Liver (tissue), 9 donors: ENCODE measurements around the gene FUBP1. TPM values are rescaled to one million over a fixed set of nuclear protein-coding genes. Genes with fewer than 3 reads are reported as not detected.

Experiments used
- DNase-seq: peaks from one replicate; pipeline ENCODE4 v3.0.0-alpha.2; 2017; ENCODE audit warnings: low spot score
- H3K27ac ChIP-seq, 2 donors: one replicate each; pipeline ENCODE4 v1.7.0; 2013; ENCODE audit warnings: inconsistent platforms in 2 of 2, low read length in 2 of 2, control low read depth in 1 of 2, low read depth in 1 of 2, mild to moderate bottlenecking in 1 of 2
- H3K27me3 ChIP-seq, 4 donors: one replicate each; pipeline versions ENCODE4 v1.6.1 to v1.7.0; 2013; ENCODE audit warnings: low read length in 3 of 4, inconsistent platforms in 1 of 4, mild to moderate bottlenecking in 1 of 4, moderate library complexity in 1 of 4; ENCODE audit not compliant: control insufficient read depth in 4 of 4, insufficient read depth in 4 of 4
- H3K36me3 ChIP-seq, 4 donors: one replicate each; pipeline versions ENCODE4 v1.6.1 to v1.7.0; 2013; ENCODE audit warnings: low read length in 3 of 4, mild to moderate bottlenecking in 3 of 4, low read depth in 1 of 4, moderate library complexity in 1 of 4; ENCODE audit not compliant: control insufficient read depth in 4 of 4, insufficient read depth in 3 of 4
- H3K4me1 ChIP-seq, 4 donors: one replicate each; pipeline versions ENCODE4 v1.6.1 to v1.7.0; 2013; ENCODE audit warnings: low read length in 3 of 4, mild to moderate bottlenecking in 3 of 4, moderate library complexity in 1 of 4; ENCODE audit not compliant: control insufficient read depth in 4 of 4, insufficient read depth in 4 of 4
- H3K4me3 ChIP-seq, 3 donors: one replicate each; pipeline versions ENCODE4 v1.6.1 to v1.7.0; 2013; ENCODE audit warnings: low read length in 3 of 3, control low read depth in 1 of 3, low read depth in 1 of 3, mild to moderate bottlenecking in 1 of 3
- H3K9ac ChIP-seq, 2 donors: one replicate each; pipeline ENCODE4 v1.7.0; 2013; ENCODE audit warnings: low read length in 2 of 2, mild to moderate bottlenecking in 2 of 2, moderate library complexity in 2 of 2, control low read depth in 1 of 2, low read depth in 1 of 2
- H3K9me3 ChIP-seq, 4 donors: one replicate each; pipeline versions ENCODE4 v1.6.1 to v1.7.0; 2013; ENCODE audit warnings: low read length in 3 of 4; ENCODE audit not compliant: control insufficient read depth in 4 of 4
- EGR1 ChIP-seq, 2 donors: IDR thresholded peaks; 2 replicates each; pipeline ENCODE4 v1.6.1; 2016 to 2018; ENCODE audit warnings: antibody characterized with exemption in 2 of 2, low read depth in 2 of 2
- FOXA1 ChIP-seq: IDR thresholded peaks from 2 replicates; pipeline ENCODE4 v1.6.1; 2016; ENCODE audit warnings: antibody characterized with exemption
- FOXA2 ChIP-seq: IDR thresholded peaks from 2 replicates; pipeline ENCODE4 v1.6.1; 2016; ENCODE audit warnings: antibody characterized with exemption
- GABPA ChIP-seq, 2 donors: IDR thresholded peaks in 1 of 2; conservative IDR thresholded peaks in 1 of 2; 2 replicates each; pipeline ENCODE4 v1.6.1; 2016; ENCODE audit warnings: antibody characterized with exemption in 2 of 2, mild to moderate bottlenecking in 1 of 2, moderate library complexity in 1 of 2
- HNF4A ChIP-seq, 2 donors: conservative IDR thresholded peaks; 2 replicates each; pipeline ENCODE4 v1.6.1; 2016; ENCODE audit warnings: antibody characterized with exemption in 2 of 2, mild to moderate bottlenecking in 2 of 2
- HNF4G ChIP-seq: IDR thresholded peaks from 2 replicates; pipeline ENCODE4 v1.6.1; 2016; ENCODE audit warnings: antibody characterized with exemption
- JUND ChIP-seq, 2 donors: IDR thresholded peaks; 2 replicates each; pipeline ENCODE4 v1.6.1; 2016; ENCODE audit warnings: antibody characterized with exemption in 2 of 2
- NR2F2 ChIP-seq: IDR thresholded peaks from 2 replicates; pipeline ENCODE4 v1.6.1; 2016; ENCODE audit warnings: antibody characterized with exemption
- RAD21 ChIP-seq, 2 donors: IDR thresholded peaks; 2 replicates each; pipeline ENCODE4 v1.6.1; 2016; ENCODE audit warnings: antibody characterized with exemption in 2 of 2, mild to moderate bottlenecking in 2 of 2
- RXRA ChIP-seq, 2 donors: IDR thresholded peaks; 2 replicates each; pipeline ENCODE4 v1.6.1; 2017 to 2018; ENCODE audit warnings: antibody characterized with exemption in 2 of 2, mild to moderate bottlenecking in 1 of 2
- SP1 ChIP-seq: IDR thresholded peaks from 2 replicates; pipeline ENCODE4 v1.6.1; 2018; ENCODE audit warnings: antibody characterized with exemption, mild to moderate bottlenecking
- TAF1 ChIP-seq: conservative IDR thresholded peaks from 2 replicates; pipeline ENCODE4 v1.6.1; 2016; ENCODE audit warnings: antibody characterized with exemption, mild to moderate bottlenecking
- YY1 ChIP-seq: IDR thresholded peaks from 2 replicates; pipeline ENCODE4 v1.6.1; 2016; ENCODE audit warnings: antibody characterized with exemption, mild to moderate bottlenecking
- WGBS: extraction: QIAGEN DNeasy Blood & Tissue Kit; methylation state at CpG from one replicate; pipeline ENCODE4 v1.1.7; 2013; 5-methylcytosine and 5-hydroxymethylcytosine counted together
- polyA plus RNA-seq, 2 donors: library from polyadenylated mRNA; stranded (reverse) in 1 of 2; unstranded in 1 of 2; fragments of 200-250 nt in 1 of 2; fragments of >200 nt in 1 of 2; fragmentation: Nextera tagmentation in 1 of 2; extraction: Ambion mirVana in 1 of 2; gene quantifications; one replicate each; pipeline versions ENCODE4 v1.2.1 to v1.2.3, GENCODE V29; 2013 to 2015
- total RNA-seq, 2 donors: library from RNA; depleted of rRNA; stranded (reverse); fragments of >200 nt; gene quantifications; one replicate each; pipeline ENCODE4 v1.2.3, GENCODE V29; 2014
- TF ChIP-seq, protein P1 (sequence below): IDR thresholded peaks from 2 replicates; pipeline ENCODE4 v1.6.1; 2016; ENCODE audit warnings: antibody characterized with exemption, mild to moderate bottlenecking
- TF ChIP-seq, protein P2 (sequence below): IDR thresholded peaks from 2 replicates; pipeline ENCODE4 v1.6.1; 2016; ENCODE audit warnings: antibody characterized with exemption
- TF ChIP-seq, protein P3 (sequence below): fragments of 150-350 bp; IDR thresholded peaks from 2 replicates; pipeline ENCODE4 v1.5.1; 2017; ENCODE audit warnings: improper control_type of control experiment, low read depth, low read length; ENCODE audit not compliant: missing input control
- TF ChIP-seq, protein P4 (sequence below): IDR thresholded peaks from 2 replicates; pipeline ENCODE4 v1.6.1; 2016; ENCODE audit warnings: antibody characterized with exemption
- TF ChIP-seq, protein P5 (sequence below): IDR thresholded peaks from 2 replicates; pipeline ENCODE4 v1.6.1; 2016; ENCODE audit warnings: antibody characterized with exemption
- donor health status: healthy.
- donor health status: healthy.
- donor health status: healthy.
- donor health status: healthy.
- donor health status: healthy.

Gene FUBP1
- total and polyA plus RNA-seq, 4 donors, result 16.3 to 97.4 (median 47.2) TPM

DNA sequence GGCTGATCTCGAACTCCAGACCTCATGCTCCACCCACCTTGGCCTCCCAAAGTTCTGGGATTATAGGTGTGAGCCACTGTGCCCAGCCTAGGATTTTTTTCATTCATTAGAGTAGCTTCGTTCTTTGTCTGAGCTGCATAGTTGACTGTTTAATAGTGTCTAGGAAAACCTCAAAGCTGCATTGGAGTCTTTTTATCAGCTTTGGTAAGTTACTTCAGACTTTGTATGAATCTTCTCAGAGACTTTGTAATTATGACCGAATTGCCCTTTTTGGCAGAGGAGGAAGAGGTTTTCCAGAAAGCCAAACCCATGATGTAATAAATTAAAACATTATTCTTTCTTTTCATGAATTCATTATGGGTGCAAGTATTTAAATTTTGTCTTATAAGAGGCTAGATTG lies 31.0 kb upstream of the FUBP1 start (continued):
- TF ChIP-seq, protein P1, sequence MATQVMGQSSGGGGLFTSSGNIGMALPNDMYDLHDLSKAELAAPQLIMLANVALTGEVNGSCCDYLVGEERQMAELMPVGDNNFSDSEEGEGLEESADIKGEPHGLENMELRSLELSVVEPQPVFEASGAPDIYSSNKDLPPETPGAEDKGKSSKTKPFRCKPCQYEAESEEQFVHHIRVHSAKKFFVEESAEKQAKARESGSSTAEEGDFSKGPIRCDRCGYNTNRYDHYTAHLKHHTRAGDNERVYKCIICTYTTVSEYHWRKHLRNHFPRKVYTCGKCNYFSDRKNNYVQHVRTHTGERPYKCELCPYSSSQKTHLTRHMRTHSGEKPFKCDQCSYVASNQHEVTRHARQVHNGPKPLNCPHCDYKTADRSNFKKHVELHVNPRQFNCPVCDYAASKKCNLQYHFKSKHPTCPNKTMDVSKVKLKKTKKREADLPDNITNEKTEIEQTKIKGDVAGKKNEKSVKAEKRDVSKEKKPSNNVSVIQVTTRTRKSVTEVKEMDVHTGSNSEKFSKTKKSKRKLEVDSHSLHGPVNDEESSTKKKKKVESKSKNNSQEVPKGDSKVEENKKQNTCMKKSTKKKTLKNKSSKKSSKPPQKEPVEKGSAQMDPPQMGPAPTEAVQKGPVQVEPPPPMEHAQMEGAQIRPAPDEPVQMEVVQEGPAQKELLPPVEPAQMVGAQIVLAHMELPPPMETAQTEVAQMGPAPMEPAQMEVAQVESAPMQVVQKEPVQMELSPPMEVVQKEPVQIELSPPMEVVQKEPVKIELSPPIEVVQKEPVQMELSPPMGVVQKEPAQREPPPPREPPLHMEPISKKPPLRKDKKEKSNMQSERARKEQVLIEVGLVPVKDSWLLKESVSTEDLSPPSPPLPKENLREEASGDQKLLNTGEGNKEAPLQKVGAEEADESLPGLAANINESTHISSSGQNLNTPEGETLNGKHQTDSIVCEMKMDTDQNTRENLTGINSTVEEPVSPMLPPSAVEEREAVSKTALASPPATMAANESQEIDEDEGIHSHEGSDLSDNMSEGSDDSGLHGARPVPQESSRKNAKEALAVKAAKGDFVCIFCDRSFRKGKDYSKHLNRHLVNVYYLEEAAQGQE, result no peak
- no peak for TF ChIP-seq HNF4A (conservative IDR thresholded peaks at IDR 0.05)
- TF ChIP-seq, protein P2, sequence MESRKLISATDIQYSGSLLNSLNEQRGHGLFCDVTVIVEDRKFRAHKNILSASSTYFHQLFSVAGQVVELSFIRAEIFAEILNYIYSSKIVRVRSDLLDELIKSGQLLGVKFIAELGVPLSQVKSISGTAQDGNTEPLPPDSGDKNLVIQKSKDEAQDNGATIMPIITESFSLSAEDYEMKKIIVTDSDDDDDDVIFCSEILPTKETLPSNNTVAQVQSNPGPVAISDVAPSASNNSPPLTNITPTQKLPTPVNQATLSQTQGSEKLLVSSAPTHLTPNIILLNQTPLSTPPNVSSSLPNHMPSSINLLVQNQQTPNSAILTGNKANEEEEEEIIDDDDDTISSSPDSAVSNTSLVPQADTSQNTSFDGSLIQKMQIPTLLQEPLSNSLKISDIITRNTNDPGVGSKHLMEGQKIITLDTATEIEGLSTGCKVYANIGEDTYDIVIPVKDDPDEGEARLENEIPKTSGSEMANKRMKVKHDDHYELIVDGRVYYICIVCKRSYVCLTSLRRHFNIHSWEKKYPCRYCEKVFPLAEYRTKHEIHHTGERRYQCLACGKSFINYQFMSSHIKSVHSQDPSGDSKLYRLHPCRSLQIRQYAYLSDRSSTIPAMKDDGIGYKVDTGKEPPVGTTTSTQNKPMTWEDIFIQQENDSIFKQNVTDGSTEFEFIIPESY, result no peak
- no peak for TF ChIP-seq SP1
- no peak for TF ChIP-seq TAF1

DNA sequence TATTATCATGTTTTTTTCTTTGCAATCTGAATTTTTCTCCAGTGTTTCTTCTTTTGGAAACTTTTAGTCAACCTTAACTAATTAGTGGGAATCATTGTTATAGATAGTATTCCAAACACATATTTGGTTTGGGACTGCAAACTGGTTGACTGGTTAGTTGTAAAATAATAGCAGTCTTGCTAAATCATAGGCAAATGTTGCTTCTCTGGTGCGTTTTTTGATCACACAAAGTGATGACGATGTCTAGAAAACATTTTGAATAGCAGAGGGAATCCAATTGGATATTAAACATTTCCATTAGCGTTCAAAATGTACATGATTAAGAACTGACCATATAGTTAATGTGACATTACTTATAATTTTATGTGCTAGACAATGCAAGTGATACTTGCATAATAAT lies 30.4 kb upstream of the FUBP1 start:
- Histone ChIP-seq H3K9ac (no peak overlapping the region), H3K27ac (no peak overlapping the region), H3K4me1 (peaks cover 2 to 14% (median 10%) of the 10 kb centered on the region in 4 donors), H3K4me3 (no peak overlapping the region), H3K9me3 (no peaks in the 10 kb centered on the region), H3K36me3 (peaks cover 1 to 6% (median 4%) of the 10 kb centered on the region in 4 donors), H3K27me3 (no peaks in the 10 kb centered on the region)
- TF ChIP-seq FOXA2, result no peak
- TF ChIP-seq, protein P3, sequence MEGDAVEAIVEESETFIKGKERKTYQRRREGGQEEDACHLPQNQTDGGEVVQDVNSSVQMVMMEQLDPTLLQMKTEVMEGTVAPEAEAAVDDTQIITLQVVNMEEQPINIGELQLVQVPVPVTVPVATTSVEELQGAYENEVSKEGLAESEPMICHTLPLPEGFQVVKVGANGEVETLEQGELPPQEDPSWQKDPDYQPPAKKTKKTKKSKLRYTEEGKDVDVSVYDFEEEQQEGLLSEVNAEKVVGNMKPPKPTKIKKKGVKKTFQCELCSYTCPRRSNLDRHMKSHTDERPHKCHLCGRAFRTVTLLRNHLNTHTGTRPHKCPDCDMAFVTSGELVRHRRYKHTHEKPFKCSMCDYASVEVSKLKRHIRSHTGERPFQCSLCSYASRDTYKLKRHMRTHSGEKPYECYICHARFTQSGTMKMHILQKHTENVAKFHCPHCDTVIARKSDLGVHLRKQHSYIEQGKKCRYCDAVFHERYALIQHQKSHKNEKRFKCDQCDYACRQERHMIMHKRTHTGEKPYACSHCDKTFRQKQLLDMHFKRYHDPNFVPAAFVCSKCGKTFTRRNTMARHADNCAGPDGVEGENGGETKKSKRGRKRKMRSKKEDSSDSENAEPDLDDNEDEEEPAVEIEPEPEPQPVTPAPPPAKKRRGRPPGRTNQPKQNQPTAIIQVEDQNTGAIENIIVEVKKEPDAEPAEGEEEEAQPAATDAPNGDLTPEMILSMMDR, result no peak
- TF ChIP-seq, protein P2, result no peak
- no peak for TF ChIP-seq NR2F2
- no peak for TF ChIP-seq YY1
- TF ChIP-seq, protein P1, result no peak
- TF ChIP-seq RXRA (IDR thresholded peaks at IDR 0.05), result no peak
- TF ChIP-seq GABPA (IDR thresholded peaks at IDR 0.05 in 1 of 2, conservative IDR thresholded peaks at IDR 0.05 in 1 of 2), result no peak
- no peak for TF ChIP-seq SP1
- no peak for TF ChIP-seq FOXA1
- no peak for TF ChIP-seq HNF4G
- TF ChIP-seq, protein P4, sequence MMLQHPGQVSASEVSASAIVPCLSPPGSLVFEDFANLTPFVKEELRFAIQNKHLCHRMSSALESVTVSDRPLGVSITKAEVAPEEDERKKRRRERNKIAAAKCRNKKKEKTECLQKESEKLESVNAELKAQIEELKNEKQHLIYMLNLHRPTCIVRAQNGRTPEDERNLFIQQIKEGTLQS, result no peak
- no peak for TF ChIP-seq TAF1
- TF ChIP-seq, protein P5, sequence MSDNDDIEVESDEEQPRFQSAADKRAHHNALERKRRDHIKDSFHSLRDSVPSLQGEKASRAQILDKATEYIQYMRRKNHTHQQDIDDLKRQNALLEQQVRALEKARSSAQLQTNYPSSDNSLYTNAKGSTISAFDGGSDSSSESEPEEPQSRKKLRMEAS, result no peak
- TF ChIP-seq EGR1 (IDR thresholded peaks at IDR 0.05; ENCODE audit: low read depth in 2 of 2), result no peak
- TF ChIP-seq RAD21 (IDR thresholded peaks at IDR 0.05), result no peak
- no peak for TF ChIP-seq HNF4A (conservative IDR thresholded peaks at IDR 0.05)
- no peak for TF ChIP-seq JUND (IDR thresholded peaks at IDR 0.05)
- no peak for DNase-seq
- 86% methylated on average over 3 of the region's 3 CpGs for WGBS
